Brain pericyte (primary cell): ENCODE data around the gene SELENOH.
A peak's percentile ranks its signal among the peaks of the same experiment; 100 is the strongest.

Experiments used
- DNase-seq: peaks from one replicate; pipeline ENCODE4 v3.0.0-alpha.2; 2012; ENCODE audit warnings: low read depth, low spot score

Gene SELENOH

DNA sequence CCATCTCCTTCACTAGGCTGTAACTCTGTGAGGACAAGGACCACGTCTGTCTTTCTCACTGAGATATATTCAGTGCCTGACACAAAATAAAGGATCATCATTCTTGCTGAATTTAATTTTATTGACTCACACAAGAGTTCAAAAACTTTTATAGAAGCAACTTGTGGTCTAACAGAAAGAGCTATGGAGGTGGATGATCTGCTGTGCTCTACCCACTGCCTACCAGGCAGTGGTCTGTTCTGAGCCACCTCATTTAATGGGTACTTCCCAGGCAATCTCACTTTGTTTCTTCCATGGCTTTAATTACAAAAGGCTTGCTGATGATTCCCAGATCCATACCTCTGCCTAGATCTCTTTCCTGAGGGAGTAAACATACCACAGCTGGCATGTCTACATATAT, 5.6 kb downstream of the SELENOH start:
- DNase-seq, result no peak

DNA sequence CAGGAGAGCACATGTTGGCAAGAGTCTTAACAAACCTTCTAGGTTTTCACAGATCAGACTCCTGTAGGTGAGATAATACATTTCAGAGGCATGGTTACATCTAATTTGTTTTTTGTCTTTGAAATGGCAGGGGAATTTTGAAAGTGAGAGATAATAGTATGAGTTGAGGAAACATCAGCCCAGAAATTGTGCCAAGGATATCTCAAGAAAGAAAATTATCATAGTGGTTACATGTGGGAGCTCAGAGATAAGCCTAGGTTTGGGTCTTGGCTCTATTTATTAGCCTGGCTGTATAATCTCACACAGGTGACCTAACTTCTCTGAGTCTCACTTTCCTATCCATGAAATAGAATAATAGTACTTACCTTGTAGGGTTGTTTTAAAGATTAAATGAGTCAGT, 9.9 kb downstream of the SELENOH start:
- no peak for DNase-seq

DNA sequence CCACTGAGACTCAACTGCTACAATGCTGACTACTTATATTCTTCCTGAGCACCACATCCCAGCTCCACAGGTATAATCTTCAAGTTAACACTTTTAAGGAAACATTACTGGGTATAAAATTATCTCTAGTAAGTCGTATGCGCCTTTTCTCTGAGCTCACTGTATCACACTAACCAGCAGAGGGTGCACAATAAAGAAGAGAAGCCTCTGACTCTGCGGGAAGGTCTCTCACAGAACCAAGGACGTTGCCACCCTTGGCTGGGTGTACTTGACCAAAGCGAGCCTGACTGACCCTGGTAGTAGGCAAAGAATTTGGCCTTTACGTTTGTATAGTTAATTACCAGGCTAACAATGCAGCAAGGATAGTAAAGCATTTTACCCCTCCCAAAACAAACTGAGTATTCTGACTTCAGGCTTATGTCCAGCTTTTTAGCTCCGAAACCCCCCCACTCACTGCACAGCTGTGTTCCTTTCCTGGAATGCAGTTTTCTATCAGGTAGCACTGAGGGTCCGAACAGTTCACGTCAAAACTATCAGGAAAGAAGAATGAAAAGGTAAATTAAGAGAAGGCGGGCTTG, 10.5 kb downstream of the SELENOH start, which contains the start of gene BTBD18:
Gene BTBD18 (minus strand): TSS at position 144 of the 578 bp plus-strand sequence. CDS start 631 bp downstream, outside the sequence.
- DNase-seq, result no peak

DNA sequence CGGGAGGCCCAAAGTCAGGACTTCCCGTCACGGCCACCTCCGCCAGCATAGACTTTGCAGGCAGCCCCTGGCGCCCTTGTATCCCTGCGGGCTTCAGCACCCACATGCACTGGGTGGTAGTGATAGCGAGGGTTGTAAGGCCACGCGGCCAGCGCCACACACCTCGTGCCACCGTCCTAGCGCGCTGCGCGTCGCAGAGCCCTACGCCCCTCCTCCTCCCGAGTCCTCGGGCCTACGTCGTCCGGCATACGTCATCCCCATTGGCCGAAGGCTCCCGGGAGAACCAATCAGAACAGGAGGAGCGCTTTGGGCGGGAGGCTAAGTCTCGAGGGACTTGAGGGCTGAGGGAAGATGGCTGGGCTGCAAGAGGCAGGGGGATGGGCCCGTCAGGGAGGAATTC, 11.7 kb downstream of the SELENOH start:
- no peak for DNase-seq

DNA sequence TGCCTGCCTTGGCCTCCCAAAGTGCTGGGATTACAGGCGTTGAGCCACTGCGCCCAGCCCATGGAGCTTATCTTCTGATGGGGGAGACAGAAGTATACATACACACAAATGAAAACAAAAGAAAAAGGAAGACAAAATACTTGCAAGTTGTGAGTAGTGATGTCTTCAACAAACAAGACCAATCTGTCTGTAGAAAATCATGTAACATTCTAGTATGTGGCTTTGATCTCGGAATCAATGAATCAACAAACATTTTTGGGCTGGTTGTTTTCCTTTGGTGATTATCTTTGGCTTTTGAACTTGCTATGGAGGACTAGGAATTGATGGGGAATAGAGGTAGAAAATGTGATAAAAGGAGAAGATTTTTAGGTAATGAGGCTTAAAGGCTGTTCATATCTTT, 16.9 kb downstream of the SELENOH start:
- no peak for DNase-seq

DNA sequence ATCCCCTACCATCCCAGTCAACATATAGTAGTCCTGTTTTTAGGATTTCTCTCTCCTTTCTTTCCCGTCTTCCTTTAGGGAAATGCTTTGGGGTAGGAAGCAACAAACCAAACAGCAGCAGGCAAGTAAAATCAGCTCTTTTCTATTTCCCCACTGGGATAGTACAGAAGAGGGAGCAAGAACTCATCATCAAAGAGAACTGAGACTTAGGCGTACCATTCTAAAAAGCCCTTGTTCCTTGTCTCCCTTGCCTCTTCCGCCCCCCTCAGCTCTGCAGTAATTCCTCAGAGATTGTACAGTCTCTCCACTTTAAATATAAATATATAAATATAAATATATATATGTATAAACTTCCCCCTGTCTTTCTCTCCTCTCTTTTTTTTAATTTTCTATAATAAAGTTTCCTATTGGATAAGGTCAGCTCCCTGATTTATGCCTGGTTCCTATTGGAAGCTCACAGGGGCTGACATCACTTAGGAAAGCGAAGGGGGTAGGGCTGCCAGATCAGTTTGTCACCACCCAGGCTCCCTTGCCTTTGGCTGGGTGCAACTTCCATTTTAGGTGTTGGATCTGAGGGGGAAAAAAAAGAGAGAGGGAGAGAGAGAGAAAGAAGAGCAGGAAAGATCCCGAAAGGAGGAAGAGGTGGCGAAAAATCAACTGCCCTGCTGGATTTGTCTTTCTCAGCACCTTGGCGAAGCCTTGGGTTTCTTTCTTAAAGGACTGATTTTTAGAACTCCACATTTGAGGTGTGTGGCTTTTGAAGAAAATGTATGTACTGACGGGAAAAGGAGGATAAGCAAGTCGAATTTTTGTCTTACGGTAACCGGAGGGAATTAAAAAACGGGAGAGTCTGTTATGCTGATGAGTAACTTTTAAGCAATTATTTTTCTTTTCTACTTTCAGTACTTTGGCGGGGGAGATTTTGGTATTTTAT, 20.3 kb downstream of the SELENOH start, which contains the start of gene CTNND1:
Gene CTNND1 (plus strand): TSS at position 502 of the 934 bp plus-strand sequence. CDS start 29,677 bp downstream, outside the sequence.
- peak; percentile 88 for DNase-seq

DNA sequence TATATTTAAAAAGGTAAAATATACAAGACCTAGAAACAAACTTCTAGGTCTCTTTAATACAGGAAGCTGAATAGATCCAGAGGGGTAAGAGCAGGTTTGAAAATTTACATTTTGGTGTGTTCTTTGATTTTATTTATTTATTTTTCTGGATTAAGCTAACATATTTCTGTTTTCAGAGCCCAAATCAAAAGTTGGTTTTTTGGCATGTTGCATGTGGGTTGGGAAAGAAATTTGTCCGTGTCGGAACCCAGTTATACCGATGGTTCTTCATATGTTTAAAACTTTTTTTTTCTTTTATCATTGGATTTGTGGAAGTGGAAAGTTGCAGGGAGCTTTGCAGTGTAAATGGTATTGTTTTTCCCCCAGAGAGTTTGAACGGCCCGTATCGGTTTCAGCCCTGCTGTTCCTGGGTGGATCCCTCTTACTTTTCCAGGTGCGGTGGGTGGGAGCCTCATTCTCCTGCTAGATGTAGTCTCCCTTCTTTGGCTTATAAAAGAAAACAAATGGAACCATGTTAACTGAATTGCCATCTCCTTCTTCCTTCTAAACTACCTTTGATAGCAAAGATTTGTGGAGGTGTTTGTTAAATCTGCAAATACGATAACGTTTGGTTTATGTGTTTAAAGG, 21.1 kb downstream of the SELENOH start:
- DNase-seq, result no peak

DNA sequence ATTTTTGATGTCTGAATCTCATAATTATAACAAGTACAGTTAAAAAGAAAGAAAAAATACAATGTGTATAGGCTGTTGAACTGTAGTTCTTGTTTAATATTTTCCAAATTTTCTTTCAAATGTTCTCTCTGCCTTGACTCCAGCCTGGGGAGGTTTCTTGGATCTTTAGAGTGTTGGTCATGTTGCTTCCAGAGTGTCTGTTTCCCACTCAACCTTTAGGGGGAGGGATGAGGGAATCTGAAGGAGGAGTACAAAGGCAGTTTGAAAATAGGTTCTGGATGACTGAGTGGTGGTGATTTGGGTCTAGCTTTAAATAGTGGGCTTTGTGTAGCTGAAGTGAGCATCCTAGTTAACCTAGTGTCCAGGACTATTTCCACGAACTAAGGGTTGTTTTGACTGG, 22.3 kb downstream of the SELENOH start:
- DNase-seq, result no peak

DNA sequence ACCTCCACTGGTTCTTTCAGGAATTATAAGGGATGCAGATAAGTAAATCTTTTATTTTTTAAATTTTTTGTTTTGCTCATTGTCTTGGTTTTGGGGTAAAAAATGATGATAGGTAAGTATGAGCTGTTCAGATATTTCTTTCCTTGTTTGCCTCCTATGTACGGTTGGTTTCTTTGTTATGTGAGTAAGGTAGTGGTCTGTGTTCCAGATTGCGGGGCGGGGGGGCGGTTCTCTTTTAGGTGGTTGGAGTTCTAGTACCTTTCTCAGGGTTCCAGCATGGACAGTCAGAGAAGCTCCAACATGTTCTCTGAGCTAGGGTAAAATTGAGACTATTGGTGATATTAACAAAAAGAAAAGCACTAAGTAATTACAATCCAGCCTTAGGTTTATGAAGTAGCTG, 22.7 kb downstream of the SELENOH start:
- DNase-seq, result no peak

DNA sequence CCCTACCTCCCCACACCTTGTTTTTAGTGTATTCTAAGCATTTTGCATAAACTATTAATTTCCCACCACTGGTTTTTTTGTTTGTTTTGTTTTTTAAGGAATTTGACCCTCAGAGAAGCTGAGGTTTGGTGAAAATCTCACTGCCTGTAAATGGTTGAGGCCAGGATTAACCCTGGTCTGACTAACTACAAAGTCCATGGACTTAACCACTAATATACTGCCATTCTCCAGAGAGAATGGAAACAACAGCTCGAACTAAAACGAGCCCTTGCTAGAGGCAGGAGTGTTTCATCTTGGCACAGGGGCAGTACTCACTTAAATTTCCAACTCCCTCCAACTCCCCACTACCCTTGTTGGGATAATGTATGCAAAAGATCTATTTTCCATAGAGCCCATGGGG, 23.3 kb downstream of the SELENOH start:
- no peak for DNase-seq

DNA sequence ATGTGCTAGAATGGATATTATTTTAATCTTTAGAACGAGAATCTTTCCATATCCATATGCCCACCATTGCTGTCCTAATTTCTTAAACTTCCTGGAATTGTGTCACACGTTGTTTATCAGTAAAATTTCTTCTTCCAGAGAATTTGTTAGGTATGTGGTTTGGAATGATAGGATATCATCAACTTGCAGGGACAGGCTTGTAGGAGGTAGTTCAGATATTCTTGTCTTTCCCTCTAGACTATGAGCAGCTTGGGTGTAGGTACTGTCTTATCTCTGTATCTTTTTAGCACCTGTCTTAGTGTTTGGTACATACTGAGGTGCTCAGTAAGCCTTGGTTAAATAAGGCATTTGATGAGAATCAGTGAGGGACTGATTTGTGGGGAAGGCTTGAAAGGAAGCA, 23.7 kb downstream of the SELENOH start:
- no peak for DNase-seq

DNA sequence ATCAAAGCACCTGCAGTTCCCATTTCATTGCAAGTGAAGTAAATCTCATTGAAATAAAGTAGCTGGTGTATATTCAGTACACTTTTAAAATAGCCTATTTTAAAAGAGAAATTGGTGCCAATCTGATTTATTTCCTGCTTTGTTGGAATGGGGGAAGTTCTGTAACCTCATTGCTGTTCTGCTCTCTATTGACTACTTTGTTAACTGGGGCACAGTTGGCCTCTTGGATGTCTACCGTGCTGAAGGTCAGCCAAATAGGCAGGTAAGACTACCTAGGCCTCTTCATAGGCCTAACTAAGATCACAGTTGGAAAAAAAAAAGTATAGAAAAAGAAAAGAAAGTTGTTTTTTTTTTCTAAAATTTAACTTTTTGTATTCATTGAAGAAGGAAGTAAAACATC, 29.5 kb downstream of the SELENOH start:
- no peak for DNase-seq

DNA sequence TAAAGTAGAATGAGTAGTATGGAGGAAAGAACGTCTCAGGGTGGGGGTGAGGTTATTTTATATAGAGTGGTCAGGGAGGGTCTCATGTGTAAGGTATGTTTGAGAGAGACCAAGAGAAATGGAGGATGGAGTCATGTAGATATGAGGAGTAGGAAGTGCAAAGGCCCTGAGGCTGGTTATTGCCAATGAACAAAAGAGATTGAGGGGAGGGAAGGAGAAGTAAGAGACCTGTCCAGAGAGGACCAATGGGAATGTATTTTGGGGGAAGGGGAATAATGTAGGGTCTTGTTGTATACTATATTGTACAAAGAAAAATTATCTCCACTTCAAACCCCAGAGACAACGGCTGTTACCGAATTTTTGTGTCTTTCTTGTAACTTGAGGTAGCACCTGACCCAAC, 30.1 kb downstream of the SELENOH start:
- DNase-seq, result no peak

DNA sequence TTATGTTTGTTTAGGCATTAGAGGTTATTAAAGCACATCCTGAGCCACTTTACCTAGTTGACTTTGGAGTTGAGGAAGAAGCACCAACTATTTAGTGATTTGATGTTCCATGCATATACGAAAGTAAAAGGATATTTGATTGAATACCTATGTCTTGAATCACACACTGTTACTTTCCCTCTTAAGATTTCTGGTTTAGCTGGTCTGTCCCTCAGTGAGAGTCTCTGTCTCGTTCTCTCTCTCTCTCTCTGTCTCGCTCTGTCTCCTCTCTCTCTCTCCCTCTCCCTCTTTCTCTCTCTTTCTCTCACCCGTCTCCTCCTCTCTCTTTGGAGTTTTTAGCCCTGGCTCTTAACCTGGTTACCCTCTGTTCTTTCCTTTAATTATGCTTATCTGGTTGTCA, 31.3 kb downstream of the SELENOH start:
- DNase-seq, result no peak

DNA sequence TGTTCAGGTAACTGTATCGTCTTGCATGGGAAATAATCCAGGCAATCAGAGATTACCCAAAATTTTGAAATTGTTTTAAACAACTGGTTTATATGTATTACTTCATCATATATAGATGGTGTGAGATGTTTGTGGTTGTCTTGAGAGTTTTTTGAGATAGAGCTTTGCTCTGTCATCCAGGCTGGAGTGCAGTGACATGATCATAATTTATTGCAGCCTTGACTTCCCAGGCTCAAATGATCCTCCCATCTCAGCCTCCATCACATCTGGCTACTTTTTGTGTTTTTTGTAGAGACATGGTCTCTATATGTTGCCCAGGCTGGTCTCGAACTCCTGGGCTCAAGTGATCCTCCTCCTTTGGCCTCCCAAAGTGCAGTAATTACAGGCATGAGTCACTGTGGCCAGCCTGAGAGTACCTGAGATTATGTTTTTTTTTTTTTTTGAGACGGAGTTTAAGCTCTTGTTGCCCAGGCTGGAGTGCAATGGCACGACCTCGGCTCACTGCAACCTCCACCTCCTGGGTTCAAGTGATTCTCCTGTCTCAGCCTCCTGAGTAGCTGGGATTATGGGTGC, 31.8 kb downstream of the SELENOH start:
- no peak for DNase-seq

DNA sequence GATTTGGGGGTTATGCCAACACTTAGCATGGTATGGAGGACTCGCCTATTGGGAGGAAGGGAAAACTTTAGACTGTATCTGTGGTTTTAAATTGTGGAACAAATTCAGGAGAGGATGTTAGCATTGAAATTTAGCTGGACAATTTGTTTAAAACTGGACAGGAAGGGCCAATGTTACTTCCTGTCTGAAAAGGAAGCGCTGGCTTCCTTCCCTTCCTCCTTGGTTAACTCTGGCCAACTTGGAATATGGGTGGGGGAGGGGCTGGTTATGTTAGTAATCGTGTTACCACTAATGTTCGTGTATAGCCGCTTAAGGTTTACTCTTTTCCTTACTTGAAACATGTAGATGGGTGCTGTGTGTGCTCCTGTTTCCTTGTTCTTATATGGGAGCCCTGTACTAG, 34.2 kb downstream of the SELENOH start:
- DNase-seq, result no peak

DNA sequence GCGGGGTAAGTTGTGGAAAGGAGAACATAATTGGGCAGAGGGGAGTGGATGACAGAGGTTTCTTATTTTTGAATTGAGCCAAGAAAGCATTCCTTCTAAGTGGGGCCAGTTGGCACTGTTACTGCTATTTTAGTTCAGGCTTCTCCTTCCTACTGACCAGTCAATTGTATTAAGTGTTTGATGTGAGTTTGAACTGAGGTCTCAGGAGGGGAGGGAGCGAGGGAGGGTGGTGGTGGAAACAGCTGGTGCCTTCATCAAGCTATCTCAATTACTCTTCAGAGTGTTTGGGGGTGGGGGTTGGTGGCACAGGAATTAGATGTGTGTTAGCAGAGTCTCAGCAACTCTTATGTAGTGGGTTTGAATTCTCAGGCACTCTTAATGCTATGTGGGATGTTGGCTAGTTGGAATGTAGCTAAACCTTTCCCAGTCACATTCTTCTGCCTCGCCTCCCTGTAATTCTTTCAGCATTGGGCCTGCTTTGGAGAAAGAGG, 34.8 kb downstream of the SELENOH start:
- DNase-seq, result no peak

DNA sequence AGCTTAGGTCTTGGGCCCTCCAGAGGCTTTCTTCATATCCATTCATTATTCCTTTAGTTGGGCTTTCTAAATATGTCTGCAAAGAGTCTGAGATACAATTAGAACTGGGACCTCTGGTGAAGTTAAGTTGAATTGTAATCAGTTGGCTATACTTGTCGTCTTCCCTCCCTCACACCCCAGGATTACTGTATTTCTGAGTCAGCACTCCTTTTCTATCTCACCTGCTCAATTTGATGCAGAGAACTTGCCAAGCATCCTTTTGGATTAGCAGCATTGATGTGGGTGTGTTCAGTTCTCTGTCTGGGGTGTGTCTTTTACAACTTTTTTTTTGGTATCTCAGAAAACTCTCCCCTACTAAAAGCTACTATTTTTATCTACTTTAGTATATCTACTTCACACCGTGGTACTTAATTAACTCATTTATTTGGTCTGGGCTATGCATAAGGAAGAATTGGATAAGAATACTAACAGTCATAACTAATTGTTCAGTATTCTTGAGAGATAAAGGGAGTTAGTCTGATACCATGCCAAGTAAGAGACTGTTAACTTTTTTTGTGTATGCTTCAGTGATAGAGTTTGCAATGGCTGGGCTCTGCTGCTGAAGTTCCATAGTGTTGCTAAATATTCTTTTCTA, 35.4 kb downstream of the SELENOH start:
- no peak for DNase-seq

DNA sequence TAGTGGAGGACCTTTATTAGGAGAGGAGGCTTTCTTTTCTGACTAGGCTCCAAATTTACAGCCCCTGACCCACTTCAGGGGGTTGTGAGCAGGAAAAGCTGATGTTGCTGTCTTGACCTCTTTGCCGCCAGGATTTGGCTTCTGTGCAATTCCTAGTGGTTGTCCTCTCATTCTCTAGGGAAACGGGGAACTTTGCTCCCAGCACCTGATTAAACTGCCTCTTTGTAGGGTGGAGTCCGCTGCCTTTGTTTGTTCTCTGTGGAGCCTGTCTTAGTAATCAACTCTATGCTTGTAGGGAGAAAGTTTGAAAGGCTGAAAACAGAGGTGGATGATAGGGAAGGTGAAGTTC, 36.7 kb downstream of the SELENOH start:
- no peak for DNase-seq

DNA sequence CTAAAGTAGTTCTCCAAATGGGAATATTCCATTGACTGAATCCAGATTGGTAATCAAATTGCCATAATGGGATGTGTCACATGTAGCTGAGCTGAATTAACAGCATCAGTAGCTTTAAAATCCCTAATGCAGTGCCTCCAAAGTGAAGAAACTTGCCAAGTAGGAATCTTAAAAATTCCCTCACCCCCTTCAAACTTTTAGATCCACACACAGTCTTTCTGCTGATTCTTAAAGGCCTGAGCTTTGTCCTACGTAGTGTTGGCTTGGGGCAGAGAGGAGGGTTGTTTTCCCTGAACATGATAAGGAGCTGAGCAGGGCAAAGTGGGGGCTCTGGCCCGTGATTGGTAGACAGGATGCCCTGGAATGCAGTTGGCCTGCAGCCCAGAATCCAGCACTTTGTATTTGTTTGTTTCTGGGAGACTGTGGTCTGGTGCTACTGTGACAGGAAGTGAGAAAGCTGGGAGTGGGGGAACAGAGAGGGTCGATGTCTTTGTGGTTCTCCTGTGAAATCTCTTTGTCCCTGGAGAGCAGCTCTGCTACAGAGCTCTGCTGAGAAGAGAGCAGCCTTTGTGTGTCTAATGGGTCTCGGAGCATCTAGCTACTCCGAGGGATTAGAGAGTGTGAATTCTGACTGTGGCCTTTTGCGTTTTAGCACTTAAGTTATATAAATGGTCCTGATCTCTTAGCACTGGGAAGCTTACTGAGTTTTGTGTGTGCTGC, 37.2 kb downstream of the SELENOH start:
- DNase-seq, result peak; percentile 87

DNA sequence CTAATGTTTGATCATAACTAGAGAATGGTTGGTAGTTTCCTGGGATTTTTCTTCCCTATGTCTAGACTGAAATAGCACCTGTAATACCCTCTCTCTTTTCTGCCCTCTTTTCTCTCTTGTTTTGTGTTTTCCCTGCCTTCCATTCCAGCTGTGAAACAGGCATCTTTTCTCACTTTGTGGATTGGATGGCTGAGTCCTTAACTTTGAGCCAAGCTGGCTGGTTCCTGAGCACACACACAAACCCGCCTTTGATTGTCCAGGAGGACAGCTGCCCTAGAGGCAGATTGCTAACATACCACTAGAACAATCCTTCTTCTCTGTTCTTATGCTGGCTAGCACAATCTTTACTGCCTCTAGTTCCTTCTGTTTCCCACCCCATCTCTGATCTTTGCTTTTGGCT, 38.0 kb downstream of the SELENOH start:
- no peak for DNase-seq
